Endothelial cell of umbilical vein (primary cell): Measurements from ENCODE around the gene WNT10A. TPM values are rescaled to one million over a fixed set of nuclear protein-coding genes. Genes with fewer than 3 reads are reported as not detected.

ENCODE experiments used
- BruUV-seq: library from RNA; stranded (reverse); fragments of 400-500 nt; replicated peaks from 2 replicates; lab custom pipeline; 2021; lab: Mats Ljungman, UMichigan
- CTCF ChIA-PET: fragments of 300-600, 350-600 bp; sonication (Branson Sonifier 250); formaldehyde crosslinking; loops from one replicate; lab custom pipeline; 2021; ENCODE audit warnings: antibody characterized with exemption, inconsistent platforms; lab: Charles Lee
- POLR2A ChIA-PET: fragments of 300-600, 350-600 bp; sonication (Branson Sonifier 250); formaldehyde crosslinking; loops from one replicate; lab custom pipeline; 2021; ENCODE audit warnings: antibody characterized with exemption, inconsistent platforms; lab: Charles Lee
- DNase-seq: peaks from one replicate; pipeline ENCODE4 v3.0.0-alpha.2; 2011; ENCODE audit warnings: low read depth, low spot score
- FAIRE-seq: peaks from 2 replicates; lab custom pipeline; 2011; peaks lifted over from hg19 to GRCh38; lab: Jason Lieb, UNC
- H2AFZ ChIP-seq: 2 replicates; pipeline ENCODE4 v1.6.0; 2012; ENCODE audit warnings: low read depth, low read length, control low read depth, inconsistent platforms
- H3K27ac ChIP-seq: 2 replicates; pipeline ENCODE4 v1.5.1; 2011; ENCODE audit warnings: low read depth, mild to moderate bottlenecking, control low read depth, low read length, moderate library complexity; ENCODE audit not compliant: insufficient read depth
- H3K27me3 ChIP-seq, 2 experiments: 2 replicates each; pipeline versions ENCODE4 v1.6.0 to v1.6.1; 2011; ENCODE audit warnings: low read length in 2 of 2, mixed read lengths in 1 of 2; ENCODE audit not compliant: control insufficient read depth in 2 of 2, insufficient read depth in 2 of 2
- H3K36me3 ChIP-seq, 2 experiments: 2 replicates in 1 of 2; 3 replicates in 1 of 2; pipeline ENCODE4 v1.5.1; 2011; ENCODE audit warnings: low read length in 2 of 2, mild to moderate bottlenecking in 1 of 2, moderate library complexity in 1 of 2; ENCODE audit not compliant: control insufficient read depth in 2 of 2, insufficient read depth in 2 of 2; ENCODE audit errors: extremely low read depth in 1 of 2
- H3K4me1 ChIP-seq: 3 replicates; pipeline ENCODE4 v1.5.1; 2011; ENCODE audit warnings: mild to moderate bottlenecking, low read length; ENCODE audit not compliant: control insufficient read depth, insufficient read depth; ENCODE audit errors: extremely low read depth
- H3K4me2 ChIP-seq: 2 replicates; pipeline ENCODE4 v1.6.1; 2011; ENCODE audit warnings: low read length, control low read depth, mixed read lengths; ENCODE audit not compliant: insufficient read depth
- H3K4me3 ChIP-seq, 3 experiments: fragments of 200-600 bp in 1 of 3; sonication (generic), shearing (Covaris generic) in 1 of 3; replicated peaks in 1 of 3; 2 replicates each; pipeline ENCODE4 v1.5.1; 2011 to 2016; ENCODE audit warnings: control low read depth in 3 of 3, low read length in 3 of 3, mild to moderate bottlenecking in 2 of 3, inconsistent platforms in 1 of 3, low read depth in 1 of 3, moderate library complexity in 1 of 3; ENCODE audit not compliant: insufficient read depth in 1 of 3
- H3K79me2 ChIP-seq: 2 replicates; pipeline ENCODE4 v1.6.0; 2012; ENCODE audit warnings: low read length, inconsistent platforms; ENCODE audit not compliant: control insufficient read depth, insufficient read depth
- H3K9ac ChIP-seq: replicated peaks from 2 replicates; pipeline ENCODE3; 2011; ENCODE audit warnings: low read length, control low read depth; ENCODE audit not compliant: insufficient read depth; ENCODE audit errors: extremely low read depth
- H3K9me1 ChIP-seq: replicated peaks from 3 replicates; pipeline ENCODE4 v1.6.0; 2011; ENCODE audit warnings: mild to moderate bottlenecking, low read length; ENCODE audit not compliant: control insufficient read depth, insufficient read depth; ENCODE audit errors: extremely low read depth
- H3K9me3 ChIP-seq: replicated peaks from 2 replicates; pipeline ENCODE4 v1.5.1; 2012; ENCODE audit warnings: low read length, inconsistent platforms; ENCODE audit not compliant: control insufficient read depth, insufficient read depth
- H4K20me1 ChIP-seq: replicated peaks from 2 replicates; pipeline ENCODE3; 2011; ENCODE audit warnings: mild to moderate bottlenecking, low read length; ENCODE audit not compliant: control insufficient read depth, insufficient read depth; ENCODE audit errors: extremely low read depth
- GATA2 ChIP-seq: IDR thresholded peaks from 2 replicates; pipeline ENCODE4 v1.7.0; 2011; ENCODE audit warnings: low read depth, mild to moderate bottlenecking, moderate library complexity, mixed read lengths, low read length; ENCODE audit not compliant: insufficient read length, insufficient read depth
- MYC ChIP-seq: IDR thresholded peaks from one replicate; pipeline ENCODE4 v1.6.1; 2011; ENCODE audit warnings: mild to moderate bottlenecking, low read depth, low read length
- POLR2A ChIP-seq: IDR thresholded peaks from 2 replicates; pipeline ENCODE4 v1.6.1; 2012; ENCODE audit warnings: low read depth, mild to moderate bottlenecking, control low read depth, low read length
- POLR2AphosphoS5 ChIP-seq: IDR thresholded peaks from 2 replicates; pipeline ENCODE4 v1.6.1; 2012; ENCODE audit warnings: low read depth, mild to moderate bottlenecking, control low read depth, low read length, moderate library complexity; ENCODE audit not compliant: insufficient read depth
- dilution Hi-C: fragments of 300-500 bp; cut with MboI; formaldehyde crosslinking; loops from one replicate; pipeline ENCODE4 v1.15.0; 2019; ENCODE audit warnings: low sequenced_read_pairs; ENCODE audit not compliant: extremely low pct_ligation_motif_present
- intact Hi-C: fragments of 100-400 bp; cut with micrococcal nuclease; formaldehyde crosslinking; loops from one replicate; pipeline ENCODE4 v1.10.0; 2022
- polyA plus RNA-seq, 4 experiments: library from polyadenylated mRNA; depleted of rRNA in 3 of 4; stranded (reverse) in 3 of 4; unstranded in 1 of 4; fragments of >200 nt; gene quantifications; 2 replicates each; pipeline versions ENCODE4 v1.2.1 to v1.2.3, GENCODE V29; 2011 to 2012; ENCODE audit warnings: missing spikeins in 1 of 4
- total RNA-seq: library from RNA; stranded (reverse); gene quantifications from 2 replicates; pipeline ENCODE4 v1.2.3, GENCODE V29; 2021
- TF ChIP-seq, protein P1 (sequence below), 2 donors: IDR thresholded peaks; 1 replicate in 1 of 2; 2 replicates in 1 of 2; pipeline ENCODE4 v1.5.1; 2011; ENCODE audit warnings: low read length in 2 of 2, mild to moderate bottlenecking in 2 of 2, moderate library complexity in 2 of 2, control low read depth in 1 of 2, inconsistent platforms in 1 of 2, low read depth in 1 of 2; ENCODE audit not compliant: insufficient read depth in 1 of 2; ENCODE audit errors: extremely low read depth in 1 of 2
- TF ChIP-seq, protein P2 (sequence below): IDR thresholded peaks from 2 replicates; pipeline ENCODE4 v1.6.1; 2011; ENCODE audit not compliant: insufficient read depth, insufficient read length

Gene WNT10A
- total and polyA plus RNA-seq, 2 donors (not counting 3 experiments of a cell fraction or from before 2014, with no cell fraction given) = not detected

DNA sequence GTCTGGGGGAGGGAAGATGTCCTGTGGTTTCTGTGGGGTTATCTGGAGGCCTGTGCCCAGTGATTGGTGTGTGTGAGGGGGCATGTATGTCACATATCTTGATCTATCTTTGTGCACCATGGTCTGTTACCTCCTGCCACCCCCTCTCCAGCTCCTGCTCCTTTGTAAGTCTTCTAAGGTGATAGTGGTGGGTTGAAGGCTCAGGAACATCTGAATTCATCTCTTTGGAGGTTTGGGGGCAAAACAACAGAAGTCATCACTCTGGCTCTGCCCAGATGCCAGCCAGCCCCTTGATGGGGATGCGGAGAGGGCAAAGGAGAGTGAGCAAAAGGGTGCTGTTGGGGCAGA lies 23.8 kb upstream of the WNT10A start:
- Histone ChIP-seq H3K9me3 (no peaks in the 10 kb centered on the region), H3K4me3 (no peak overlapping the region), H3K9ac (no peak overlapping the region), H3K79me2 (no peaks in the 10 kb centered on the region), H3K4me1 (no peaks in the 10 kb centered on the region), H3K27me3 (peaks cover 78 to 80% of the 10 kb centered on the region in 2 experiments), H4K20me1 (no peaks in the 10 kb centered on the region), H3K36me3 (no peaks in the 10 kb centered on the region), H3K4me2 (no peak overlapping the region), H3K9me1 (no peaks in the 10 kb centered on the region), H3K27ac (no peak overlapping the region), H2AFZ (no peak overlapping the region)
- intact Hi-C loops (no loop called here), dilution Hi-C loops (no loop called here)
- no peak for DNase-seq
- POLR2A ChIA-PET = no interaction called here
- TF ChIP-seq, protein P1, sequence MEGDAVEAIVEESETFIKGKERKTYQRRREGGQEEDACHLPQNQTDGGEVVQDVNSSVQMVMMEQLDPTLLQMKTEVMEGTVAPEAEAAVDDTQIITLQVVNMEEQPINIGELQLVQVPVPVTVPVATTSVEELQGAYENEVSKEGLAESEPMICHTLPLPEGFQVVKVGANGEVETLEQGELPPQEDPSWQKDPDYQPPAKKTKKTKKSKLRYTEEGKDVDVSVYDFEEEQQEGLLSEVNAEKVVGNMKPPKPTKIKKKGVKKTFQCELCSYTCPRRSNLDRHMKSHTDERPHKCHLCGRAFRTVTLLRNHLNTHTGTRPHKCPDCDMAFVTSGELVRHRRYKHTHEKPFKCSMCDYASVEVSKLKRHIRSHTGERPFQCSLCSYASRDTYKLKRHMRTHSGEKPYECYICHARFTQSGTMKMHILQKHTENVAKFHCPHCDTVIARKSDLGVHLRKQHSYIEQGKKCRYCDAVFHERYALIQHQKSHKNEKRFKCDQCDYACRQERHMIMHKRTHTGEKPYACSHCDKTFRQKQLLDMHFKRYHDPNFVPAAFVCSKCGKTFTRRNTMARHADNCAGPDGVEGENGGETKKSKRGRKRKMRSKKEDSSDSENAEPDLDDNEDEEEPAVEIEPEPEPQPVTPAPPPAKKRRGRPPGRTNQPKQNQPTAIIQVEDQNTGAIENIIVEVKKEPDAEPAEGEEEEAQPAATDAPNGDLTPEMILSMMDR (IDR thresholded peaks at IDR 0.05; ENCODE audit: extremely low read depth in 1 of 2, insufficient read depth in 1 of 2, low read depth in 1 of 2, low read length in 2 of 2) = no peak
- no peak for TF ChIP-seq GATA2
- TF ChIP-seq MYC = no peak
- CTCF ChIA-PET = no interaction called here
- no peak for FAIRE-seq
- BruUV-seq = no TSS peak

DNA sequence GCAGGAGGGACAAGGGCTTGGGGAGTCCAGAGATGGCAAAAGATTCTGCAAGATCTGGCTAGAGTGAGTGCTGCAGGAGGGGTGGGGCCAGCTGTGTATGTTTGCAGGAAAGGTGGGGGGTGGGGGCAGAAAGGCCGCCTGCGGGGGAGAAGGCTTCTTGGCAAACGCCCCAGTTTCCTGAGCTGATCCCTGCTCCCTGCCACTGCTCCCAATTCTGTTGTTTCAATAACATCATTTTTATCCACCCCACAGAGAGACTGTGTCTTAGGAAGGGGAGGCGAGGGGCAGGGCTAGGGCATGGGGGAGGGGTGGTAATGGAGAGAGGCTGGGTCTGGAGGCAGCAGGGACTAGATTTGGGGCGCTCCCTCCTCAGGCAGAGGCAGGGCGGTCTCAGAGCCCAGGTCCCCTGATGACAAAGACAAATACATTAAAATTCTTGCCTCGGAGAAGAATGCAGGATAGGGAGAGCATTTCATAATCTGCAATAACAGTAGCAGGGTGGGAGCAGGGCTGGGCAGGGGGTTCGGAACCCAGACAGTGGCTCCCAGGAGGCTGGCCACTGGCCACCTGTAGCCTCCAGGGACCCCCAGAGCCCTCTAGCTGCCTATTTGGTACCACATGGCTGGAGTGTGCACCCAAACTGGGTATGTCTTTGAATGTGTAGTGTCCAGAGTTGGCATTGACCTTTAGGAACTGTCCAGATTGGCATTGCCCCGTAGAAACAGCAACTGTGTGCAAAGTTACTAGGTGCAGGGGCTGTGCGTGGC lies 23.1 kb upstream of the WNT10A start:
- CTCF ChIA-PET = interaction anchor here (0.6 to 2.6 kb wide), 3 partner anchors 10 to 686 kb away, joined by 3 to 15 read pairs (median 6); no protein-coding TSS in a partner anchor
- no peaks in the 10 kb centered on the region for H3K9me1 ChIP-seq
- BruUV-seq = no TSS peak
- no peak overlapping the region for H3K4me2 ChIP-seq
- H3K9me3 ChIP-seq = no peaks in the 10 kb centered on the region
- H3K9ac ChIP-seq = no peak overlapping the region
- H3K4me3 ChIP-seq = no peak overlapping the region
- H3K4me1 ChIP-seq = no peaks in the 10 kb centered on the region
- no peak overlapping the region for H3K27ac ChIP-seq
- H3K79me2 ChIP-seq = no peaks in the 10 kb centered on the region
- dilution Hi-C loops (no loop called here), intact Hi-C loops (no loop called here)
- peaks cover 81 to 82% of the 10 kb centered on the region in 2 experiments for H3K27me3 ChIP-seq
- no peaks in the 10 kb centered on the region for H3K36me3 ChIP-seq
- FAIRE-seq (no peak), DNase-seq (no peak)
- POLR2A ChIA-PET = no interaction called here
- H2AFZ ChIP-seq = no peak overlapping the region
- TF ChIP-seq, protein P2, sequence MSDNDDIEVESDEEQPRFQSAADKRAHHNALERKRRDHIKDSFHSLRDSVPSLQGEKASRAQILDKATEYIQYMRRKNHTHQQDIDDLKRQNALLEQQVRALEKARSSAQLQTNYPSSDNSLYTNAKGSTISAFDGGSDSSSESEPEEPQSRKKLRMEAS = no peak
- TF ChIP-seq, protein P1 (IDR thresholded peaks at IDR 0.05; ENCODE audit: extremely low read depth in 1 of 2, insufficient read depth in 1 of 2, low read depth in 1 of 2, low read length in 2 of 2) = no peak
- TF ChIP-seq POLR2A = no peak
- TF ChIP-seq POLR2AphosphoS5 = no peak
- no peaks in the 10 kb centered on the region for H4K20me1 ChIP-seq
